SKM-1 (cell line): ENCODE data around the gene CLIP2.
"Not testable (repeated sequence)": the region's sequence is repeated elsewhere in the genome, so short reads cannot be mapped to it uniquely, and the experiment has no call there.

Experiments used
- DNase-seq: peaks from one replicate; lab custom pipeline; 2025; ENCODE audit not compliant: unreplicated experiment; lab: John Stamatoyannopoulos, UW

The CLIP2 gene

DNA sequence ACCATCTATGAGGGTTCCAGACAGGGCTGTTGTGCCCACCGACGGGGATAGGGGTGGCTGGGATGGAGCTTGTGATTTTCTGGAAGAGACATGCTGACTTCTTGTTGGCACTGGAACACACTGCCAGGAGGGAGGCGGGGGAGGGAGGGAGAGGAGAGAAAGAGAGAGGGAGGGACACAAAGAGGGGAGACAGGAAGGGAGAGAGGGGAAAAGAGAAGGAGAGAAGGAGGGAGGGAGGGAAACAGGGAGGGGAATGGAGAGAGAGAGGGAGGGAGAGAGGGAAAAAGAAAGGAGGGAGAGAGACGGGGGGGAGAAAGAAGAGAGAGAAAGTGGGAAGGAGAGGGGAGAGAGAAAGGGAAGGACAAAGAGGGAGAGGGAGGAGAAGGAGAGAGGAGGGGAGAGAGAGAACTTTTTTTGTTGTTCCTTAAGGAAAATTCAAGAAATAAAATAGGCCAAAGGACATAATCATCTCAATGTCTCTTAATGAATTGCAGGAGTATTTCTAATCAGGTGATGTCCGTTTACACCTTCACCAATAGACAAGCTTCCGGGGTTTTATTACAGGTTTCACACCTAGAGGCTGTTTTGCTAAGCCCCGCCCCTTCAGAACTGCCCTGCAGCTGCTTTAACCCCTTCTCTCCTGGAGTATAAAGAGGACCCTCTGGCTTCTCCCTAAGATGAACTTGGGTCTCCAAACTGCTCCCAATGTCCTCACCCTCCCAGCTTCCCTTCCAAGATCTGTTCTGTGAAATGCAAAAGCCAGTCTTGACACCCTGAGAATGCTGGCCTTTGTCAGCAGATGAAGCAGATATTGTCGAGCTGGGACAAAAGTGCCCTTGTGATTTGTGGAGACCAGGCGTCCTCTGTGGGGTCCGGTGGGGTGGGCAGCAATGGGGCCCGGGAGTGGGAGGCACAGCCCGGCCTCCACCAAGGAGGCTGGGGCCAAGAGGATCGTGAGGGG is 82.5 kb downstream of the CLIP2 start:
- no peak for DNase-seq

DNA sequence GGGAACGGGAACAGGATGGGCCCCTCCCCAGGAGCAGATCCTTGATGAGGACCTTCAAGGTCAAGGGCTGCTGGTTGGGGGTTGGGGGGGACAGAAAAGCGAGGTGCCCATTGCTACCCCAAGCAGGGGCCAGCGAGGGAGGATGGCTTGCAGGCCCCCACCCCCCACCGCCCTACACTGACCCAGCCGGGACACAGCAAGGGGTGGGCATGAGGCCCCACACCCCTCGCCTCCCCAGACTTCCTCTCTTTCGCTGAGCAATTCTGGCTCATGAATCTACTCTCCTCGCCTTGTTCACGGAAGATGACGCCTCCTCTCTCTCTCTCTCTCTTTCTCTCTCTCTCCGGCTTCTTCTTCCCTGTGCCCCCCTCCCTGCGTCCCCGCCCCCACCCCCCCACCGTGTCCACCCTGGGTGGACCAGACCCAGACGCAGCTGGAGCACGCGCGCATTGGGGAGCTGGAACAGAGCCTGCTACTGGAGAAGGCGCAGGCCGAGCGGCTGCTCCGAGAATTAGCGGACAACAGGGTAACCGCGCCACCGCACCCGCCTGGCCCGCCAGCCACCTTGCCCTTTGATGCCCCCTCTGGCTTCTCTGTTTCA is 83.4 kb downstream of the CLIP2 start:
- no peak for DNase-seq

DNA sequence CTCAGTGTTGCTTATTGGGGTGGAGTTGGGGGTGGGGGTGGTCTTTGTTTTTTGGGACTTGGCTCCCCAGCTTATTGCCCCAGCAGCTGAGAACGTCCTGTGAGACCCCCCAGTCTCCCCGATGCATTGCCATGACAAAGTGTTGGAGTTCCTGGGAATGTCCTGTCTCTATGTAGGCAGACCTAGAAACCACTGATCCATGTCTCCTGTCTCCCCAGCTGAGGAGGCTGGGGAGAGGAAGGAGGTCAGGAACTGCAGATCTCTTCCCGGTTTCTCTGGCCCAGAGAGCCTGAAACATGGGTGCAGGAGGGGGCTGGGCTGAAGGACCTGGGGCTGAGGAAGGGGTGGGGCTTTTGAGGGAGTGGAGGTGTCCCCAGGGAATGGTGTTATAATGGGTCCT is 84.3 kb downstream of the CLIP2 start:
- DNase-seq: no peak

DNA sequence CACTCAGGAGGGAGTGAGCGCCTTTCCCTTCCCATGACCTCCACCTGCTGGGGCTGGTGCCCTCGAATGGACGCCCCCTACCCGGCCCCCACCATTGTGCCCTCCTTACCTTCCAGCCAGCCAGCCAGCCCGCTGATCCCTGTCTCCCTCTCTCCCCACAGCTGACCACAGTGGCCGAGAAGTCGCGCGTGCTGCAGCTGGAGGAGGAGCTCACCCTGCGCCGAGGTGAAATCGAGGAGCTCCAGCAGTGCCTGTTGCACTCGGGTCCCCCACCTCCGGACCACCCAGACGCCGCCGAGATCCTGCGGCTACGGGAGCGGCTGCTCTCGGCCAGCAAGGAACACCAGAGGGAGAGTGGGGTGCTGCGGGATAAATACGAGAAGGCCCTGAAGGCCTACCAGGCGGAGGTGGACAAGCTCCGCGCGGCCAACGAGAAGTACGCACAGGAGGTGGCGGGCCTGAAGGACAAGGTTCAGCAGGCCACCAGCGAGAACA is 86.6 kb downstream of the CLIP2 start:
- DNase-seq: no peak

DNA sequence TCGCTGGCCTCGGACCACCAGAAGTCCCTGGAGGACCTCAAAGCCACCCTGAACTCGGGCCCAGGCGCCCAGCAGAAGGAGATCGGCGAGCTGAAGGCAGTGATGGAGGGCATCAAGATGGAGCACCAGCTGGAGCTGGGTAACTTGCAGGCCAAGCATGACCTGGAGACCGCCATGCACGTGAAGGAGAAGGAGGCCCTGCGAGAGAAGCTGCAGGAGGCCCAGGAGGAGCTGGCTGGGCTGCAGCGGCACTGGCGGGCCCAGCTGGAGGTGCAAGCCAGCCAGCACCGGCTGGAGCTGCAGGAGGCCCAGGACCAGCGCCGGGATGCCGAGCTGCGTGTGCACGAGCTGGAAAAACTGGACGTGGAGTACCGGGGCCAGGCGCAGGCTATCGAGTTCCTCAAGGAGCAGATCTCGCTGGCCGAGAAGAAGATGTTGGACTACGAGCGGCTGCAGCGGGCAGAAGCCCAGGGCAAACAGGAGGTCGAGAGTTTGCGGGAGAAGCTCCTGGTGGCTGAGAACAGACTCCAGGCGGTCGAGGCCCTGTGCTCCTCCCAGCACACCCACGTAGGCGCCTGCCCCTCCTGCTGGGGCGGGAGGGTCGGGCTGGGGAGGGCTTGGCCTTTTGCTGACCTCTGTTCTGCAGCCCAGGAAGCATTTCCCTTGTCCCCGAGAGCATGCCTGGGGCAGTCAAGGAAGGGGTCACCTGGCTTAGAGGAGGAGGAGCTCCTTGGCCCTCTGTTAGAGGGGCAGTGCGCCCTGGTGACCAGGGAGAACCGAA is 87.2 kb downstream of the CLIP2 start:
- no peak for DNase-seq

DNA sequence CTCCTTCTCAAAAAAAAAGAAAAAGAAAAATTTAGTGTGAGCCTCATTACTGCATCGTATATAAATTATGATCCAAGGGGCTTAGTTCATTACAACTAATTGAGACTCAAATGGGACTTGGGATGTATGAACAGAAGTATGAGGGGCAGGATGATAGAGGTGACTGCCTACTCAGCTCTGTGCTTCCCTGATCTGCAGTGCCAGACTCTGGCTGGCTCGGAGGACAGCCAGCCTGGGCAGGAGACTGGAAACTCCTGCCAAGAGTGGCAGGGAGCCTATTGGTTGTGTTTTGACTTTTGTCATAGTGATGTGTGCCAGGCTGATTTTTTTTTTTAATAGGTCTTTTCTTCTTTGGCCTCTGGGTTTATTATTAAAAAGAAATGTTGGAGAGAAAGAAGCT is 90.7 kb downstream of the CLIP2 start:
- no peak for DNase-seq

DNA sequence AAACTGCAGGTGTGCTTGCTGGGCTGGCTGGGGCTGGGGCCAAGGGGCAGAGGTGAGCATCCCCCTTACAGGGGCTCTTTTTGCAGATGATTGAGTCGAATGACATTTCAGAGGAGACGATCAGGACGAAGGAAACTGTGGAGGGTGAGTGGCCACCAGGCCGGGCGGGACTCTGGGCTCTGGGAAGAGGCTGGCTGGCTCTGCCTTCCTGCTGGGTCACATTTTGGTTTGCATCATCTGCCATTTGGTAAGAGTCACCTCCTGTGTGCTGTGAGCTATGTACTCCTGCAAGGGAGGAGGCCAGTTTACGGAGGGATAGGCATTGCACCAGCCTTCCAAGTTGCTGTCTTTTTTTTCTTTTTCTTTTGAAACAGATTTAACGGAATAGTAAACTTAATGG is 91.5 kb downstream of the CLIP2 start:
- no peak for DNase-seq

DNA sequence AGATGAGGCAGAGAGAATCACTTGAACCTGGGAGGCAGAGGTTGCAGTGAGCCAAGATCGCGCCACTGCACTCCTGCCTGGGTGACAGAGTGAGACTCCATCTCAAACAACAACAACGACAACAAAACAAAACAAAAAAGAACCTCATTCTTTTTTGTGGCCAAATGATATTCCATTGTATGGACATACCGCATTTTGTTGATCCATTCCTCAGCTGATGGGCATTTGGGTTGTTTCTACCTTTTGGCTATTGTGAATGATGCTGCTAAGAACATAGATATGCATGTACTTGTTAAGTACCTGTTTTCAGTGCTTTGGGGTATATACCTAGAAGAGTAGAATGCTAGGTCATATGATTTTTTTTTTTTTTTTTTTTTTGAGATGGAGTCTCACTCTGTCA is 94.9 kb downstream of the CLIP2 start:
- not testable (repeated sequence) for DNase-seq

DNA sequence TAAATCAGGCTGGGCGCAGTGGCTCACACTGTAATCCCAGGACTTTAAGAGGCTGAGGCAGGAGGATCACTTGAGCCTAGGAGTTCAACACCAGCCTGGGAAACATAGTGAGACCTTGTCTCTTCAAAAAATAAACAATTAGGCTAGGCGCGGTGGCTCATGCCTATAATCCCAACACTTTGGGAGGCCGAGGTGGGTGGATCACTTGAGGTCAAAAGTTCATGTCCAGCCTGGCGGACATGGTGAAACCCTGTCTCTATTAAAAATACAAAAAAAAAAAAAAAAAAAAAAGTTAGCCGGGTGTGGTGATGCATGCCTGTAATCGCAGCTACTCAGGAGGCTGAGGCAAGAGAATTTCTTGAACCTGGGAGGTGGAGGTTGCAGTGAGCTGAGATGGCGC is 95.6 kb downstream of the CLIP2 start:
- DNase-seq: not testable (repeated sequence)

DNA sequence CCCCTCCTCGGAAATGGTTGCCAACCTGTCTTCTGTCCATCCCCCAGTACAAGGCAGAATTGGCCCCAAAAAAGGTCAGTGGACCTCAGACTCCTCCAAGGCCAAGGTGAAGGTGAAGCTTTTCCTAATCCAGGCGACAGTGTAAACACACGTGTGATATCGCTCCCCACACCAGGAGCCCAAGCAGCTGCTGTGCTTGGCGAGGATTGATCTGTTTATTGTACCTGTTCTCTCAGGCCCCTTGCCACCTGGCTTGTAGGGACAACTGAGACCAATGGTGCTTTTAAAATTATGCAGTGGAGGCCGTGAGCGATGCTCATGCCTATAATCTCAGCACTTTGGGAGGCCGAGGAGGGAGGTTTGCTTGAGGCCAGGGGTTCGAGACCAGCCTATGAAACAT is 98.4 kb downstream of the CLIP2 start:
- no peak for DNase-seq

DNA sequence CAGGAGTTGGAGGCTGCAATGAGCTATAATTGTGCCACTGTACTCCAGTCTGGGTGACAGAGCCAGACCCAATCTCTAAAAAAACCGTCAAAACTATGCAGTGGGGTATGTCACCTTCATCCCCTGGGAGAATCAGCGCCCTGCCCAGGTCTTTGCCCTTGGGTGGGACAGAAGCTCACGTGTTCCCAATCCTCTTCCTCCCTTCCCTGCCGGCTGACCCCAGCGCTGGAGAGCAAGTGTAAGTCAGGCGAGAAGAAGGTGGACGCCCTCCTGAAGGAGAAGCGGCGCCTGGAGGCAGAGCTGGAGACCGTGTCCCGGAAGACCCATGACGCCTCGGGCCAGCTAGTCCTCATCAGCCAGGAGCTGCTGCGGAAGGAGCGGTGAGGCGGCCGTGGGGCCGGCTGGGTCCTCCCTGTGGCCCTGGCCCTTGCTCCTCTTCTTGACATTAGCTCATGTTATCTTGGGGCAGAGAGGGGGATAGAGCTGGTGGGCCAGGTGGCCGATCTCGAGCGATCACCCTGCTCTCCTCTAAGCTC is 99.7 kb downstream of the CLIP2 start:
- no peak for DNase-seq

DNA sequence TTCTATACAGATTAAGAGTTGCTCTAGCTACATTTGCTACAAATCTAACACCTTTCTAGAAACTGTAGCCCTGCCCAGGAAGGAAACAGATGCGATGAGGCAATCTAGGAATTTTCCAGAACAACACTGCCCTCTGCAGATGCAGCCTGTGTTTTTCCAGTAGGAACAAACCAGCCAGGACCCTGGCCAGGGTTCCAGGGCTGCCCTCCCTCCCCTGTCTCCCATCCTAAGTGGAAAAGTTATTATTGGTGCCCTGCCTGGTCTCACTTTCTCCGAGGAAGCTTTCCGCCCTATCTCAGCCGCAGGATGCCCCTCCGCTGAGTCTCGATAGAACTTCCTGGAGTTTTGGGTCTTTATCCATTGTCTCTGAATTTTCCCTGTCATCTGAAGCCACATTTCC is 104.5 kb downstream of the CLIP2 start:
- DNase-seq: not testable (repeated sequence)

DNA sequence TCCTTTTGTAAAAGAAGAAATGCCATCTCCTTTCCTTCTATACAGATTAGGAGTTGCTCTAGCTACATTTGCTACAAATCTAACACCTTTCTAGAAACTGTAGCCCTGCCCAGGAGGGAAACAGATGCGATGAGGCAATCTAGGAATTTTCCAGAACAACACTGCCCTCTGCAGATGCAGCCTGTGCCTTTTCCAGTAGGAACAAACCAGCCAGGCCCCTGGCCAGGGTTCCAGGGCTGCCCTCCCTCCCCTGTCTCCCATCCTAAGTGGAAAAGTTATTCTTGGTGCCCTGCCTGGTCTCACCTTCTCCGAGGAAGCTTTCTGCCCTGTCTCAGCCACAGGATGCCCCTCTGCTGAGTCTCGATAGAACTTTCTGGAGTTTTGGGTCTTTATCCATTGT is 105.4 kb downstream of the CLIP2 start:
- DNase-seq: not testable (repeated sequence)

DNA sequence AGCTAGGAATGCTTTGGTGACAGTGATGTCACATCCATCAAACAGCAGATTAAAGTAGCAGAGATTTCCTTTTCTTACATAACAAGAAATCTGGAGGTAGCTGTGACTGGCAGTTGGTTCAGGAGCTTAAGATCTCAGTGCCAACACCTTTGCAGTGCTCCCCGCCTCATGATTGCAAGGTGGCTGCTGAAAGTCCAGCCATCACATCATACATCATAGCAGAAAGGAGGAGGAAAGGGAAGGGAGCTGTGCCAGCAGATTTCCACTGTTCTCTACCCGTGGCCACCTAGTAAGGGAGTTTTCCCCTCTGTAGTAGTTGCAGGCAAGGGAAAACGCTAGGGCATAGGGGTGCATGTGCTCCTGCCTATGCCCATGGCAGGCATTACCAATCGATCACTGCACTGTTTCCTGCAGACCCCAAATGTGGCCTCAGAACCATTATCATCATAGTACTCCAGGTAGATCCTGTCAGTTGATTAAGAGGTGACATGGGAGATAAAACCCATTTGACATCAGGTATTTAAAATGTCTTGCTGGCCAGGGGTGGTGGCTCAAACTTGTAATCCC is 106.6 kb downstream of the CLIP2 start:
- no peak for DNase-seq

DNA sequence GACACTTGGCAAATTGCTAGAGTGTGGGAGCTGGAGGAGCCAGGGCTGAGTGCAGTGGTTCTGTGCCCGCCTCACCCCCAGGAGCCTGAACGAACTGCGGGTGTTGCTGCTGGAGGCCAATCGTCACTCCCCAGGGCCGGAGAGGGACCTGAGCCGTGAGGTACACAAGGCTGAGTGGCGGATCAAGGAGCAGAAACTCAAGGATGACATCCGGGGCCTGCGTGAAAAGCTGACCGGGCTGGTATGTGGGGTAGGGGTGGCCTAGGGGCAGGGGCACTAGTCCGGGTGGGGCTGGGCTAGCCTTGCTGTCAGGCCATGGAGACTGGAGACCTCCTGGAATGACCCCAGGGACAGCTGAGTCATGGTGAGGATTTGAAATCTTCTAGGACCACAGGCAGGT is 107.8 kb downstream of the CLIP2 start:
- DNase-seq: no peak

DNA sequence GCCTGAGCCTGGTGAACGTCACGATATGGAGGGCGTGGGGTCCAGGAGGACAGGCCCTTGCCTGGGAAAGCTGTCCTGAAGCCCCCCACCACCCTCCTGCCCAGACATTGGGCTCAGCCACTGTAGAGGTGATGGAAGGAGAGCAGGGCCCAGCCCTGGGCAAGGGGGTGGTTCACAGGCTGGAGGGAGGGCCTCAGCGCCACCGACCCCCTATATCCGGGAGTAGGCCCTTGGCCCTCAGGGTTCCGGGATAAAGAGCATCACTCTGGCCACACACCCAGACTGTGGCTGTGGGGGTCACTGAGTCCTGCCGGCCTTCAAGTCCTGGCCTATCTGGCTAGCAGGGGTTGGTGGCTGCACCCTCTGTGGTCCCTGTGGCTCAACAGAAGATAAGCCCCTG is 109.2 kb downstream of the CLIP2 start:
- DNase-seq: no peak

DNA sequence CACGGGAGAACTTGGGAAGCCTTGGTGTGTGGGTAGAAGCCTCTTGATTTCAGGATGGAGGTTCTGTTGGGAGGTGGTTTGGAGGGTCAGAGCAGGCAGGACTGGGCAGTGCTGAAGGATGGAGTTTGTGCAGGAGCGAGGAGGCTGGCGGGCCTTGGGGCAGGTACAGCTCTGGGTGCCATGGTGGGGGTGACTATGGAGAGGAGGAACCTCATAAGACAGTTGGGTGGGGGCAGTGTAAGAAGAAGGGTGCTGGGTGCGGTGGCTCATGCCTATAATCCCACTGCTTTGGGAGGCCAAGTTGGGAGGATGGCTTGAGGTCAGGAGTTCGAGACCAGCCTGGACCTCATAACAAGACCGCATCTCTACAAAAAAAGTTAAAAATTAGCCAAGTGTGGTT is 109.8 kb downstream of the CLIP2 start:
- DNase-seq: no peak

DNA sequence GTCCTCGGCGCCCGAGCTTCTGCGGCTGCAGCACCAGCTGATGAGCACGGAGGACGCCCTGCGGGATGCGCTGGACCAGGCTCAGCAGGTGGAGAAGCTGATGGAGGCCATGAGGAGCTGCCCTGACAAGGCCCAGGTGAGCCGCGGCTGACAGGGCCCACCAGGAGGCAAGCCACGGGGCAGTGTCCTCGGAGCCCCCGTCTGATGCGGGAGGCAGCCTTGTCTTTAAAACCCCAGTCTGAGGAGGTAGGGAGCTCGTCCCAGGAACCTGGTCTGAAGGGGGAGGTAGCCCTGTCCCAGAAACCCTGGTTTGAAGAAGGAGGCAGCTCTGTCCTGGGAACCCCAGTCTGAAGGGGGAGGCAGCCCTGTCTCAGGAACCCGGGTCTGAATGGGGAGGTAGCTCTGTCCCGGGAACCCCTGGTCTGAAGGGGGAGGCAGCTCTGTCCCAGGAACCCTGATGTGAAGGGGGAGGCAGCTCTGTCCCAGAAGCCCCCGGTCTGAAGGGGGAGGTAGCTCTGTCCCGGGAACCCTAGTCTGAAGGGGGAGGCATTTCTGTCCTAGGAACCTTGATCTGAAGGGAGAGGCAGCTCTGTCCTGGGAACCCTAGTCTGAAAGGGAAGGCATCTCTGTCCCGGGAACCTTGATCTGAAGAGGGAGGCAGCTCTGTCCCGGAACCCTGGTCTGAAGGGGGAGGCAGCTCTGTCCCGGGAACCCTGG is 111.4 kb downstream of the CLIP2 start:
- DNase-seq: no peak

DNA sequence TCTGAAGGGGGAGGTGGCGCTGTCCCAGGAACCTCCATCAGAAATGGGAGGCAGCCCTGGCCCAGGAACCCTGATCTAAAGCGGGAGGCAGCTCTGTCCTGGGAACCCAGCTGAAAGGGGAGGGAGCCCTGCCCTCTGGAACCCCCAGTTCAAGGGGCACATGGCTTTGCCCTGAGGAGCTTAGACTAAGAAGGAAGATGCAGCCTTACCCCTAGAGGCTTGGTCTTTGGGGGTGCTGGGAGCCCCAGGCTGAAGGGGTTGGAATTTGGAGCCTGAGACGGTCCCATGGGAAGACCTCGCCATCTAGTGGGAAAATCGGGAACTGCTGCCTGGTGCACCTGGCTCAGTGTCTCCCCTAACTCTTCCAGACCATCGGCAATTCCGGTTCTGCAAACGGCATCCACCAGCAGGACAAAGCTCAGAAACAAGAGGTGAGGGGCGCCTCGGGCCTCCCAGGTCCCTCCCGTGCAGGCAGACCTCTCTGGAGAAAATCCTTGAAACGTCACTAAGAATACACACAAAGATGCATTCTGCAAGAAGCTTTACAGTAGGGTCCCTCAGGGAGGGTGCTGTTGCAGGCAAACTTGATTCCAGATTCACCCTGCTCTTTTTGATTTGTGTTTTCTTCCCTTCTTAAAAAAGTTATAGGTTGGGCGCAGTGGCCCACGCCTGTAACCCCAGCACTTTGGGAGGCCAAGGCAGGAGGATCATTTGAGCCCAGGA is 112.1 kb downstream of the CLIP2 start:
- DNase-seq: peak; percentile 54

DNA sequence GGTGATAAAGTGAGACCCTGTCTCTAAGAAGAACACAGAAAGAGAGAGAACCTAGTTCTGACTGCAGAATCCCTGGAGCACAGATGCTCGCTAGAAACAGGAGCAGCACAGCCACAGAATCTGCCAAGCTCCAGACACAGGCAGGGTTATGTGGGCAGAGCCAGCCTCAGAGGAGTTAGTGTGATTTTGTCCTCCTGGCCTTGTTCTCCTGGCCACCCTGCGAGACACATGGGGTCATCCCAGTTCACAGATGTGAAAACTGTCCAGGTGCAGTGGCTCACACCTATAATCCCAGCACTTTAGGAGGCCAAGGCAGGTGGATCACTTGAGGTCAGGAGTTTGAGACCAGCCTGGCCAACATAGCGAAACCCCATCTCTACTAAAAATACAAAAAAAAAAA is 113.5 kb downstream of the CLIP2 start:
- DNase-seq: not testable (repeated sequence)
